HG03520 (cell line): ENCODE data around the gene MAOB.
A peak's percentile ranks its signal among the peaks of the same experiment; 100 is the strongest.
"Not testable (repeated sequence)": the region's sequence is repeated elsewhere in the genome, so short reads cannot be mapped to it uniquely, and the experiment has no call there.

Experiments used
- ATAC-seq: cut with Tn5 transposase; IDR thresholded peaks from one replicate; pipeline ENCODE4 v1.9.1; 2021; ENCODE audit warnings: mild to moderate bottlenecking, moderate library complexity; ENCODE audit not compliant: unreplicated experiment

MAOB gene

GRCh38 chrX:43758044-43758443 lies 124.2 kb downstream of the MAOB start:
- ATAC-seq: no peak

GRCh38 chrX:43756076-43756475 lies 126.2 kb downstream of the MAOB start:
- ATAC-seq: no peak

GRCh38 chrX:43753637-43754036 lies 128.6 kb downstream of the MAOB start:
- ATAC-seq: no peak

- peak; percentile 74 for ATAC-seq
These were observed 132.0 kb downstream of the MAOB start for GRCh38 chrX:43750248-43750676.

GRCh38 chrX:43747476-43747875 lies 134.8 kb downstream of the MAOB start:
- ATAC-seq: no peak

GRCh38 chrX:43745938-43746721 lies 136.1 kb downstream of the MAOB start:
- no peak for ATAC-seq

- no peak for ATAC-seq
These were observed 138.0 kb downstream of the MAOB start for GRCh38 chrX:43744284-43744683.

- no peak for ATAC-seq
These were observed 139.0 kb downstream of the MAOB start for GRCh38 chrX:43743100-43743822.

- ATAC-seq: no peak
These were observed 140.2 kb downstream of the MAOB start for GRCh38 chrX:43741843-43742573.

GRCh38 chrX:43735957-43736356 lies 146.3 kb downstream of the MAOB start:
- no peak for ATAC-seq

- ATAC-seq: no peak
These were observed 146.7 kb downstream of the MAOB start for GRCh38 chrX:43735534-43735933.

GRCh38 chrX:43734444-43734843 lies 147.8 kb downstream of the MAOB start:
- no peak for ATAC-seq

- no peak for ATAC-seq
These were observed 148.6 kb downstream of the MAOB start for GRCh38 chrX:43733699-43734098.

GRCh38 chrX:43731086-43731485 lies 151.2 kb downstream of the MAOB start:
- no peak for ATAC-seq

- ATAC-seq: no peak
These were observed 153.3 kb downstream of the MAOB start for GRCh38 chrX:43728966-43729365.

GRCh38 chrX:43728002-43728401 lies 154.2 kb downstream of the MAOB start:
- no peak for ATAC-seq

- not testable (repeated sequence) for ATAC-seq
These were observed 155.0 kb downstream of the MAOB start for GRCh38 chrX:43727254-43727653.

GRCh38 chrX:43725227-43725626 lies 157.0 kb downstream of the MAOB start:
- ATAC-seq: not testable (repeated sequence)

GRCh38 chrX:43720961-43721360 lies 161.3 kb downstream of the MAOB start:
- no peak for ATAC-seq

- no peak for ATAC-seq
These were observed 162.2 kb downstream of the MAOB start for GRCh38 chrX:43720082-43720481.

GRCh38 chrX:43718956-43719355 lies 163.3 kb downstream of the MAOB start:
- no peak for ATAC-seq

- no peak for ATAC-seq
These were observed 163.7 kb downstream of the MAOB start for GRCh38 chrX:43718546-43718945.
